A549 (cell line): ENCODE measurements around the gene CCDC102B.

Experiments used
- CBX8 ChIP-seq: fragments of 200-600 bp; sonication (generic); IDR thresholded peaks from 2 replicates; pipeline ENCODE4 v1.6.1; 2016
- EP300 ChIP-seq, 2 experiments: fragments of >200 bp; sonication (Bioruptor Twin); formaldehyde crosslinking; IDR thresholded peaks; 2 replicates in 1 of 2; 3 replicates in 1 of 2; pipeline ENCODE4 v1.6.1; 2016 to 2017
- FOXS1 ChIP-seq: fragments of 250-450 bp; sonication (Bioruptor Pico); IDR thresholded peaks from 2 replicates; pipeline ENCODE4 v1.5.0; 2020; ENCODE audit warnings: mild to moderate bottlenecking, moderate library complexity
- GATA3 ChIP-seq: IDR thresholded peaks from 2 replicates; pipeline ENCODE4 v1.6.1; 2012; ENCODE audit warnings: borderline replicate concordance
- JUN ChIP-seq, 2 experiments: fragments of >200 bp; sonication (Bioruptor Twin); formaldehyde crosslinking; IDR thresholded peaks; 2 replicates in 1 of 2; 3 replicates in 1 of 2; pipeline ENCODE4 v1.6.1; 2016 to 2017
- KDM1A ChIP-seq: fragments of 200-600 bp; sonication (generic); IDR thresholded peaks from 2 replicates; pipeline ENCODE4 v1.6.1; 2016; ENCODE audit warnings: low read depth, mild to moderate bottlenecking
- MAZ ChIP-seq: fragments of 150-350 bp; IDR thresholded peaks from 2 replicates; pipeline ENCODE4 v1.6.1; 2014; ENCODE audit warnings: antibody characterized with exemption, low read depth, low read length, borderline replicate concordance
- MYC ChIP-seq: IDR thresholded peaks from 2 replicates; pipeline ENCODE4 v1.6.1; 2012; ENCODE audit warnings: mild to moderate bottlenecking, inconsistent platforms, low read length, improper control_type of control experiment, borderline replicate concordance
- POLR2A ChIP-seq: IDR thresholded peaks from 2 replicates; pipeline ENCODE4 v1.6.1; 2012; ENCODE audit warnings: mild to moderate bottlenecking, low read length
- RAD21 ChIP-seq, 2 experiments: fragments of >200 bp in 1 of 2; sonication (Bioruptor Twin) in 1 of 2; formaldehyde crosslinking in 1 of 2; IDR thresholded peaks in 1 of 2; conservative IDR thresholded peaks in 1 of 2; 2 replicates in 1 of 2; 3 replicates in 1 of 2; pipeline ENCODE4 v1.6.1; 2012 to 2018; ENCODE audit warnings: inconsistent platforms in 1 of 2
- RCOR1 ChIP-seq: fragments of 150-350 bp; IDR thresholded peaks from 2 replicates; pipeline ENCODE4 v1.6.1; 2014; ENCODE audit warnings: antibody characterized with exemption, low read length, low read depth
- TF ChIP-seq, protein P1 (sequence below): fragments of 450-650 bp; IDR thresholded peaks from 2 replicates; pipeline ENCODE4 v1.6.1; 2014; ENCODE audit warnings: antibody characterized with exemption
- TF ChIP-seq, protein P2 (sequence below): fragments of >200 bp; sonication (Bioruptor Twin); formaldehyde crosslinking; IDR thresholded peaks from 3 replicates; pipeline ENCODE4 v1.5.1; 2016
- TF ChIP-seq, protein P3 (sequence below): IDR thresholded peaks from 2 replicates; pipeline ENCODE4 v1.6.1; 2012

DNA sequence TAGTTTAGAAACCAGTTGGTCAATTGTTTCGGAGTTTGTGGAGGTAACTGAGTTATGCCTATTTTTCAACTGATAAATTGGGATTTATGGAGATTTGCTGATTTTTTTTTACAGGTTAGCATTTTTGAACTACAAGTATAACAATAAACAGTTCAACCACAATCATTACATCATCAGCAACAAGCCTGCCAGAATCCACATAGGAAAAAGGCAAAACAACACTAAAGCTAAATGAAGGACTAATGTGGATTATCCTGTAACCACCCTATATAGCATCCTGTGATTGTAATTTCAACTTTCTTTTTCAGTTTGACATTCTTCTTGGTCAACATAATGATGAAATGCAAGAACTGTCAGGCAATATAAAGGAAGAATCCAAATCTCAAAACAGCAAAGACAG, 76.5 kb downstream of the CCDC102B start:
- TF ChIP-seq JUN (IDR thresholded peaks at IDR 0.05) = no peak
- TF ChIP-seq FOXS1 (CRISPR knock-in tag) = no peak
- no peak for TF ChIP-seq RAD21 (conservative IDR thresholded peaks at IDR 0.05 in 1 of 2, IDR thresholded peaks at IDR 0.05 in 1 of 2)
- TF ChIP-seq KDM1A = no peak
- TF ChIP-seq, protein P1, sequence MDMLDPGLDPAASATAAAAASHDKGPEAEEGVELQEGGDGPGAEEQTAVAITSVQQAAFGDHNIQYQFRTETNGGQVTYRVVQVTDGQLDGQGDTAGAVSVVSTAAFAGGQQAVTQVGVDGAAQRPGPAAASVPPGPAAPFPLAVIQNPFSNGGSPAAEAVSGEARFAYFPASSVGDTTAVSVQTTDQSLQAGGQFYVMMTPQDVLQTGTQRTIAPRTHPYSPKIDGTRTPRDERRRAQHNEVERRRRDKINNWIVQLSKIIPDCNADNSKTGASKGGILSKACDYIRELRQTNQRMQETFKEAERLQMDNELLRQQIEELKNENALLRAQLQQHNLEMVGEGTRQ = no peak
- TF ChIP-seq, protein P2, sequence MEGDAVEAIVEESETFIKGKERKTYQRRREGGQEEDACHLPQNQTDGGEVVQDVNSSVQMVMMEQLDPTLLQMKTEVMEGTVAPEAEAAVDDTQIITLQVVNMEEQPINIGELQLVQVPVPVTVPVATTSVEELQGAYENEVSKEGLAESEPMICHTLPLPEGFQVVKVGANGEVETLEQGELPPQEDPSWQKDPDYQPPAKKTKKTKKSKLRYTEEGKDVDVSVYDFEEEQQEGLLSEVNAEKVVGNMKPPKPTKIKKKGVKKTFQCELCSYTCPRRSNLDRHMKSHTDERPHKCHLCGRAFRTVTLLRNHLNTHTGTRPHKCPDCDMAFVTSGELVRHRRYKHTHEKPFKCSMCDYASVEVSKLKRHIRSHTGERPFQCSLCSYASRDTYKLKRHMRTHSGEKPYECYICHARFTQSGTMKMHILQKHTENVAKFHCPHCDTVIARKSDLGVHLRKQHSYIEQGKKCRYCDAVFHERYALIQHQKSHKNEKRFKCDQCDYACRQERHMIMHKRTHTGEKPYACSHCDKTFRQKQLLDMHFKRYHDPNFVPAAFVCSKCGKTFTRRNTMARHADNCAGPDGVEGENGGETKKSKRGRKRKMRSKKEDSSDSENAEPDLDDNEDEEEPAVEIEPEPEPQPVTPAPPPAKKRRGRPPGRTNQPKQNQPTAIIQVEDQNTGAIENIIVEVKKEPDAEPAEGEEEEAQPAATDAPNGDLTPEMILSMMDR = no peak
- TF ChIP-seq EP300 (IDR thresholded peaks at IDR 0.05) = no peak
- TF ChIP-seq GATA3 = no peak
- TF ChIP-seq MYC = no peak
- TF ChIP-seq CBX8 = no peak
- no peak for TF ChIP-seq POLR2A
- TF ChIP-seq MAZ = no peak
- TF ChIP-seq, protein P3, sequence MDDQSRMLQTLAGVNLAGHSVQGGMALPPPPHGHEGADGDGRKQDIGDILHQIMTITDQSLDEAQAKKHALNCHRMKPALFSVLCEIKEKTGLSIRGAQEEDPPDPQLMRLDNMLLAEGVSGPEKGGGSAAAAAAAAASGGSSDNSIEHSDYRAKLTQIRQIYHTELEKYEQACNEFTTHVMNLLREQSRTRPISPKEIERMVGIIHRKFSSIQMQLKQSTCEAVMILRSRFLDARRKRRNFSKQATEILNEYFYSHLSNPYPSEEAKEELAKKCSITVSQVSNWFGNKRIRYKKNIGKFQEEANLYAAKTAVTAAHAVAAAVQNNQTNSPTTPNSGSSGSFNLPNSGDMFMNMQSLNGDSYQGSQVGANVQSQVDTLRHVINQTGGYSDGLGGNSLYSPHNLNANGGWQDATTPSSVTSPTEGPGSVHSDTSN = no peak
- TF ChIP-seq RCOR1 = no peak
